GM23248 (cell line): Measurements from ENCODE around the gene CCT6A. TPM values are rescaled to one million over a fixed set of nuclear protein-coding genes. Genes with fewer than 3 reads are reported as not detected.
"Not testable (repeated sequence)": the region's sequence is repeated elsewhere in the genome, so short reads cannot be mapped to it uniquely, and the experiment has no call there.

Experiments used
- DNase-seq: peaks from one replicate; pipeline ENCODE4 v3.0.0-alpha.2; 2015
- H2AFZ ChIP-seq: fragments of 200-600 bp; sonication (generic); 2 replicates; pipeline ENCODE4 v1.6.1; 2016; ENCODE audit warnings: antibody characterized with exemption
- H3F3A ChIP-seq: fragments of 200-600 bp; sonication (generic); 2 replicates; pipeline ENCODE4 v1.6.1; 2016; ENCODE audit warnings: mild to moderate bottlenecking, antibody characterized with exemption, mixed run types; ENCODE audit not compliant: insufficient read depth
- H3K27ac ChIP-seq: fragments of 200-600 bp; sonication (generic); 2 replicates; pipeline ENCODE4 v1.5.1; 2016; ENCODE audit warnings: mild to moderate bottlenecking
- H3K27me3 ChIP-seq: fragments of 200-600 bp; sonication (generic); replicated peaks from 2 replicates; pipeline ENCODE4 v1.6.1; 2016; ENCODE audit warnings: mild to moderate bottlenecking; ENCODE audit not compliant: insufficient read depth
- H3K36me3 ChIP-seq: fragments of 200-600 bp; sonication (generic); 2 replicates; pipeline ENCODE4 v1.6.1; 2016; ENCODE audit warnings: low read depth, mild to moderate bottlenecking
- H3K4me1 ChIP-seq: fragments of 200-600 bp; sonication (generic); 2 replicates; pipeline ENCODE4 v1.6.1; 2016; ENCODE audit warnings: mild to moderate bottlenecking; ENCODE audit not compliant: insufficient read depth
- H3K4me2 ChIP-seq: fragments of 200-600 bp; sonication (generic); one replicate; pipeline ENCODE4 v1.6.1; 2016; ENCODE audit warnings: mild to moderate bottlenecking; ENCODE audit not compliant: unreplicated experiment
- H3K4me3 ChIP-seq: fragments of 200-600 bp; sonication (generic); 2 replicates; pipeline ENCODE4 v1.5.1; 2016; ENCODE audit warnings: mild to moderate bottlenecking
- H3K79me2 ChIP-seq: fragments of 200-600 bp; sonication (generic); 2 replicates; pipeline ENCODE4 v1.6.1; 2016; ENCODE audit warnings: mild to moderate bottlenecking; ENCODE audit not compliant: insufficient read depth
- H3K9ac ChIP-seq: fragments of 200-600 bp; sonication (generic); 2 replicates; pipeline ENCODE4 v1.6.1; 2016; ENCODE audit warnings: mild to moderate bottlenecking
- H3K9me2 ChIP-seq: fragments of 200-600 bp; sonication (generic); 2 replicates; pipeline ENCODE4 v1.6.1; 2016; ENCODE audit warnings: mixed run types, mild to moderate bottlenecking, moderate library complexity; ENCODE audit not compliant: insufficient read depth
- H3K9me3 ChIP-seq: fragments of 200-600 bp; sonication (generic); one replicate; pipeline ENCODE4 v1.6.1; 2017; ENCODE audit warnings: low read depth
- H4K20me1 ChIP-seq: fragments of 200-600 bp; sonication (generic); 2 replicates; pipeline ENCODE4 v1.6.0; 2016; ENCODE audit not compliant: insufficient read depth
- EZH2 ChIP-seq: fragments of 200-600 bp; sonication (generic); IDR thresholded peaks from 2 replicates; pipeline ENCODE4 v1.6.1; 2018; ENCODE audit warnings: antibody characterized with exemption, mild to moderate bottlenecking; ENCODE audit not compliant: insufficient read depth, poor library complexity, severe bottlenecking
- EZH2phosphoT487 ChIP-seq: fragments of 200-600 bp; sonication (generic); IDR thresholded peaks from 2 replicates; pipeline ENCODE4 v1.6.1; 2018; ENCODE audit warnings: antibody characterized with exemption, moderate library complexity, mild to moderate bottlenecking, low read depth; ENCODE audit not compliant: insufficient read depth
- WGBS, 2 experiments: methylation state at CpG; one replicate each; pipeline ENCODE4 v1.1.6; 2015 to 2017; ENCODE audit warnings: low lambda C conversion rate in 2 of 2, low coverage in 1 of 2; ENCODE audit errors: missing lambda C conversion rate in 2 of 2; 5-methylcytosine and 5-hydroxymethylcytosine counted together
- in situ Hi-C: fragments of 300-500 bp; cut with MboI; formaldehyde crosslinking; loops from 2 replicates; pipeline ENCODE4 v1.15.0; 2020
- polyA plus RNA-seq: library from polyadenylated mRNA; unstranded; fragments of >200 nt; fragmentation: Nextera tagmentation; extraction: Ambion mirVana; gene quantifications from 2 replicates; pipeline ENCODE4 v1.2.1, GENCODE V29; 2016
- total RNA-seq: library from RNA; depleted of rRNA; stranded (reverse); fragments of >200 nt; shearing (Covaris generic); gene quantifications from 2 replicates; pipeline ENCODE4 v1.2.3, GENCODE V29; 2014

Gene CCT6A
- total and polyA plus RNA-seq, 2 experiments from 2014 or later: 113 to 148 TPM

GRCh38 chr7:56028942-56029630 is 22.5 kb upstream of the CCT6A start:
- peaks cover 4% of the 10 kb centered on the region; the same call in 1 of the 2 replicates for H3K36me3 ChIP-seq
- no peak overlapping the region for H3K4me2 ChIP-seq
- no peaks in the 10 kb centered on the region for H3K27me3 ChIP-seq
- WGBS, 2 experiments: 91 to 95% methylated on average over 9 of the region's 9 CpGs
- no peaks in the 10 kb centered on the region for H3K9me2 ChIP-seq
- peaks cover 28% of the 10 kb centered on the region for H3K79me2 ChIP-seq
- DNase-seq: no peak
- no peaks in the 10 kb centered on the region for H4K20me1 ChIP-seq
- H2AFZ ChIP-seq: no peak overlapping the region
- H3K4me3 ChIP-seq: no peak overlapping the region
- 0 out of 2 replicates have a peak, but pooled peaks cover 2% of the 10 kb centered on the region for H3F3A ChIP-seq
- TF ChIP-seq EZH2 (no peak), EZH2phosphoT487 (no peak)
- H3K4me1 ChIP-seq: no peaks in the 10 kb centered on the region; the same call in 1 of the 2 replicates
- no peak overlapping the region for H3K9ac ChIP-seq
- H3K9me3 ChIP-seq: no peaks in the 10 kb centered on the region
- H3K27ac ChIP-seq: no peak overlapping the region
- in situ Hi-C loops: no loop called here

- no peak overlapping the region for H3K4me2 ChIP-seq
- H3K36me3 ChIP-seq: peaks cover 4% of the 10 kb centered on the region; the same call in 1 of the 2 replicates
- H3K4me1 ChIP-seq: no peaks in the 10 kb centered on the region; the same call in 1 of the 2 replicates
- no peak overlapping the region for H2AFZ ChIP-seq
- no peak for DNase-seq
- no peaks in the 10 kb centered on the region for H3K27me3 ChIP-seq
- 0 out of 2 replicates have a peak, but pooled peaks cover 4% of the 10 kb centered on the region for H3F3A ChIP-seq
- H3K9me3 ChIP-seq: no peaks in the 10 kb centered on the region
- H3K9ac ChIP-seq: no peak overlapping the region
- 89 to 91% methylated on average over 8 of the region's 8 CpGs for WGBS, 2 experiments
- no peaks in the 10 kb centered on the region for H3K9me2 ChIP-seq
- no peaks in the 10 kb centered on the region for H4K20me1 ChIP-seq
- H3K79me2 ChIP-seq: peaks cover 28% of the 10 kb centered on the region
- TF ChIP-seq EZH2phosphoT487 (no peak), EZH2 (no peak)
- H3K4me3 ChIP-seq: no peak overlapping the region
- no peak overlapping the region for H3K27ac ChIP-seq
- in situ Hi-C loops: no loop called here
Measured at GRCh38 chr7:56030340-56030739, 21.2 kb upstream of the CCT6A start.

- H3K9me2 ChIP-seq, H3K4me3 ChIP-seq, H3K4me2 ChIP-seq, H3K36me3 ChIP-seq, H3K4me1 ChIP-seq, H3K27me3 ChIP-seq, H3K27ac ChIP-seq, H3F3A ChIP-seq, in situ Hi-C loops, H3K9me3 ChIP-seq, DNase-seq, H2AFZ ChIP-seq, H4K20me1 ChIP-seq, H3K9ac ChIP-seq: not testable (repeated sequence)
- 86 to 87% methylated on average over 8 of the region's 8 CpGs for WGBS, 2 experiments
- peaks cover 20% of the 10 kb centered on the region for H3K79me2 ChIP-seq
Measured at GRCh38 chr7:56031556-56031955, 20.0 kb upstream of the CCT6A start.

- H3K27ac ChIP-seq, H3K9ac ChIP-seq, H3K9me2 ChIP-seq, H3K27me3 ChIP-seq, H3K36me3 ChIP-seq, H4K20me1 ChIP-seq, H3F3A ChIP-seq, in situ Hi-C loops, H3K4me1 ChIP-seq, H3K4me3 ChIP-seq, H2AFZ ChIP-seq, H3K4me2 ChIP-seq, DNase-seq, H3K9me3 ChIP-seq: not testable (repeated sequence)
- 92 to 97% methylated on average over 7 of the region's 7 CpGs for WGBS, 2 experiments
- H3K79me2 ChIP-seq: peaks cover 20% of the 10 kb centered on the region
Measured at GRCh38 chr7:56032578-56032977, 19.0 kb upstream of the CCT6A start.
